Sciatic nerve (tissue), 2 donors: ENCODE measurements around the gene KLF9. TPM values are rescaled to one million over a fixed set of nuclear protein-coding genes. Genes with fewer than 3 reads are reported as not detected.
A peak's percentile ranks its signal among the peaks of the same experiment; 100 is the strongest.

Source experiments
- ATAC-seq: fragments of 200-7000 bp; cut with Tn5 transposase; one replicate; pipeline ENCODE4 v1.9.1; 2020; ENCODE audit warnings: mild to moderate bottlenecking, moderate library complexity
- DNase-seq: peaks from one replicate; pipeline ENCODE4 v3.0.0-alpha.2; 2020; ENCODE audit warnings: low spot score
- intact Hi-C: fragments of 100-400 bp; cut with DNase I; formaldehyde crosslinking; loops from one replicate; pipeline ENCODE4 v1.14.2; 2022
- total RNA-seq: library from RNA; stranded (reverse); fragmentation: NEBNext Ultra II Directional; extraction: Animal tissue kit (Norgen Biotek cat#: 25700); gene quantifications from one replicate; pipeline ENCODE4 v1.2.1, GENCODE V29; 2021
- donor health status: DM: no; HTN: no; CAD: no.
- donor health status: DM: no; HTN: no; CAD: no.

KLF9 gene
- total RNA-seq, 1 donor from 2014 or later, result 94.6 TPM

GRCh38 chr9:70389188-70389587 is 25.3 kb downstream of the KLF9 start:
- intact Hi-C loops, result no loop called here
- ATAC-seq, result peak; percentile 3
- no peak for DNase-seq

GRCh38 chr9:70387663-70388062 is 26.8 kb downstream of the KLF9 start:
- intact Hi-C loops, result no loop called here
- no peak for ATAC-seq

GRCh38 chr9:70385426-70385825 is 29.0 kb downstream of the KLF9 start:
- no peak for ATAC-seq
- intact Hi-C loops, result no loop called here
- DNase-seq, result no peak

More at GRCh38 chr9:70387663-70388062, 26.8 kb downstream of the KLF9 start:
- DNase-seq, result no peak

- peak; percentile 47 for ATAC-seq
- intact Hi-C loops, result no loop called here
- DNase-seq, result no peak
Observed at GRCh38 chr9:70382709-70383605, 31.5 kb downstream of the KLF9 start.

- ATAC-seq (peak; percentile 13), DNase-seq (no peak)
- intact Hi-C loops, result no loop called here
Observed at GRCh38 chr9:70382046-70382708, 32.3 kb downstream of the KLF9 start.

GRCh38 chr9:70374962-70375618 is 39.4 kb downstream of the KLF9 start:
- intact Hi-C loops, result no loop called here
- DNase-seq (no peak), ATAC-seq (no peak)

- intact Hi-C loops, result no loop called here
- no peak for ATAC-seq
- no peak for DNase-seq
Observed at GRCh38 chr9:70367305-70367930, 47.0 kb downstream of the KLF9 start.

- ATAC-seq (no peak), DNase-seq (no peak)
- intact Hi-C loops, result no loop called here
Observed at GRCh38 chr9:70363760-70364159, 50.7 kb downstream of the KLF9 start.

GRCh38 chr9:70362952-70363351 is 51.5 kb downstream of the KLF9 start:
- no peak for DNase-seq
- no peak for ATAC-seq
- intact Hi-C loops, result no loop called here

- intact Hi-C loops, result loop anchor here (10.0 kb wide), 1 partner anchor 49 kb away; no protein-coding TSS in a partner anchor
- ATAC-seq (no peak), DNase-seq (no peak)
Observed at GRCh38 chr9:70355801-70356200, 58.7 kb downstream of the KLF9 start.

GRCh38 chr9:70352802-70353201 is 61.7 kb downstream of the KLF9 start:
- DNase-seq (no peak), ATAC-seq (peak; percentile 70)
- intact Hi-C loops, result loop anchor here (10.0 kb wide), 1 partner anchor 52 kb away; no protein-coding TSS in a partner anchor

GRCh38 chr9:70352356-70352755 is 62.1 kb downstream of the KLF9 start:
- intact Hi-C loops, result loop anchor here (10.0 kb wide), 1 partner anchor 52 kb away; no protein-coding TSS in a partner anchor
- ATAC-seq, result no peak

GRCh38 chr9:70347046-70347445 is 67.4 kb downstream of the KLF9 start:
- DNase-seq (no peak), ATAC-seq (peak; percentile 77)
- intact Hi-C loops, result no loop called here

More at GRCh38 chr9:70352356-70352755, 62.1 kb downstream of the KLF9 start:
- no peak for DNase-seq

GRCh38 chr9:70340572-70340971 is 73.9 kb downstream of the KLF9 start:
- DNase-seq, result no peak
- intact Hi-C loops, result loop anchor here (5.0 kb wide), 1 partner anchor 262 kb away; no protein-coding TSS in a partner anchor
- ATAC-seq, result no peak

Other genes starting within 250 kb of the KLF9 start
- 52.9 TPM for gene SMC5, start 155.7 kb downstream of the KLF9 start, total RNA-seq